ENCODE data around the gene TRAPPC1. TPM values are rescaled to one million over a fixed set of nuclear protein-coding genes. Genes with fewer than 3 reads are reported as not detected.

The TRAPPC1 gene
- total and polyA plus RNA-seq, 2 of the 8 experiments (the other 6 are each of a cell fraction or from before 2014, with no cell fraction given) = 114 to 170 TPM

DNA sequence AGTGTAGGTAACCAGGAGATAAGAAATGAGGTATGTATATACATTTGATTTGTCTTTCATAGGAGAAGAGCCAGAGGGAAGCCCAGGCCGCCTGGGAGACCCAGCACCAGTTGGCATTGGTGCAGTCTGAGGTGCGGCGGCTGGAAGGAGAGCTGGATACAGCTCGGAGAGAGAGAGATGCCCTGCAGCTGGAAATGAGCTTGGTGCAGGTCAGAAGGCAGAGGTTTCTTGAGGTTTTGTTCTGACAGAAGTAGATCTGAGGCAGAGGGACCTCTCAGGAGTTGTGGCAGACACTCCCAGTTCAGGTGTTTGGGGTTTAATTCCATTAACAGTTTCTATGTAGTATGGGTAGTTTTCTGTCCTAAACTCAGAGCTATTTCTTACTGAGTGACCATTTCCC is 8.3 kb upstream of the TRAPPC1 start (continued):
- TF ChIP-seq GABPA (IDR thresholded peaks at IDR 0.05; ENCODE audit: borderline replicate concordance, insufficient read depth, low read length) (no peak), POU5F1 (IDR thresholded peaks at IDR 0.05; ENCODE audit: low read depth, low read length) (no peak)
